ENCODE data around the gene DNM3.

DNM3 gene

GRCh38 chr1:172384656-172385055, 543.4 kb downstream of the DNM3 start:
- peaks cover 10% of the 10 kb centered on the region for H3K4me1 ChIP-seq (ENCODE audit: low read length)
- no peaks in the 10 kb centered on the region for H3K36me3 ChIP-seq (replicated peaks; ENCODE audit: insufficient read depth, low read length)
- peaks cover 28% of the 10 kb centered on the region for H3K27me3 ChIP-seq (replicated peaks; ENCODE audit: insufficient read depth, low read length)
- H3K27ac ChIP-seq (ENCODE audit: low read length), result no peak overlapping the region
- DNase-seq, result no peak
- H2AFZ ChIP-seq (ENCODE audit: low read length), result no peak overlapping the region
- no peak overlapping the region for H3K9ac ChIP-seq (ENCODE audit: low read length)
- H3F3A ChIP-seq (ENCODE audit: insufficient read depth, low read length), result 0 out of 2 replicates have a peak, but pooled peaks cover 4% of the 10 kb centered on the region
- H3K4me3 ChIP-seq (ENCODE audit: low read length), result no peak overlapping the region
- H3K79me2 ChIP-seq (ENCODE audit: low read length), result no peaks in the 10 kb centered on the region
- H3K4me2 ChIP-seq (ENCODE audit: low read depth, low read length), result no peak overlapping the region
- H3K9me2 ChIP-seq (replicated peaks; ENCODE audit: insufficient read depth, low read length), result no peaks in the 10 kb centered on the region
- no peaks in the 10 kb centered on the region for H4K20me1 ChIP-seq (ENCODE audit: insufficient read depth, low read length)
- TF ChIP-seq EZH2 (optimal IDR thresholded peaks at IDR 0.05; ENCODE audit: low read depth, low read length), result no peak
- no peak for TF ChIP-seq CTCF (IDR thresholded peaks at IDR 0.05; ENCODE audit: low read length)
- TF ChIP-seq EZH2phosphoT487 (IDR thresholded peaks at IDR 0.05; ENCODE audit: low read length), result no peak
- no peaks in the 10 kb centered on the region for H3K9me3 ChIP-seq (replicated peaks; ENCODE audit: insufficient read depth, low read length)

- Histone ChIP-seq H3K4me3 (ENCODE audit: low read length) (no peak overlapping the region), H4K20me1 (ENCODE audit: insufficient read depth, low read length) (no peaks in the 10 kb centered on the region), H3K9me2 (replicated peaks; ENCODE audit: insufficient read depth, low read length) (no peaks in the 10 kb centered on the region), H3K9me3 (replicated peaks; ENCODE audit: insufficient read depth, low read length) (no peaks in the 10 kb centered on the region), H3K36me3 (replicated peaks; ENCODE audit: insufficient read depth, low read length) (no peaks in the 10 kb centered on the region), H3K4me2 (ENCODE audit: low read depth, low read length) (no peak overlapping the region), H3K27ac (ENCODE audit: low read length) (no peak overlapping the region), H3K9ac (ENCODE audit: low read length) (no peak overlapping the region), H3K4me1 (ENCODE audit: low read length) (peaks cover 11% of the 10 kb centered on the region), H3F3A (ENCODE audit: insufficient read depth, low read length) (peaks cover 3% of the 10 kb centered on the region; the same call in 1 of the 2 replicates), H3K27me3 (replicated peaks; ENCODE audit: insufficient read depth, low read length) (peaks cover 41% of the 10 kb centered on the region), H2AFZ (ENCODE audit: low read length) (no peak overlapping the region), H3K79me2 (ENCODE audit: low read length) (no peaks in the 10 kb centered on the region)
- DNase-seq, result no peak
- TF ChIP-seq EZH2 (optimal IDR thresholded peaks at IDR 0.05; ENCODE audit: low read depth, low read length), result no peak
- TF ChIP-seq CTCF (IDR thresholded peaks at IDR 0.05; ENCODE audit: low read length), result no peak
- TF ChIP-seq EZH2phosphoT487 (IDR thresholded peaks at IDR 0.05; ENCODE audit: low read length), result no peak
Measured at GRCh38 chr1:172386046-172386445, 544.7 kb downstream of the DNM3 start.

- no peak overlapping the region for H3K4me2 ChIP-seq (ENCODE audit: low read depth, low read length)
- no peak overlapping the region for H3K27ac ChIP-seq (ENCODE audit: low read length)
- H4K20me1 ChIP-seq (ENCODE audit: insufficient read depth, low read length), result no peaks in the 10 kb centered on the region
- no peak overlapping the region for H3K4me3 ChIP-seq (ENCODE audit: low read length)
- H3K9ac ChIP-seq (ENCODE audit: low read length), result no peak overlapping the region
- no peaks in the 10 kb centered on the region for H3K9me3 ChIP-seq (replicated peaks; ENCODE audit: insufficient read depth, low read length)
- peaks cover 57% of the 10 kb centered on the region for H3K27me3 ChIP-seq (replicated peaks; ENCODE audit: insufficient read depth, low read length)
- H3K9me2 ChIP-seq (replicated peaks; ENCODE audit: insufficient read depth, low read length), result no peaks in the 10 kb centered on the region
- no peak overlapping the region for H2AFZ ChIP-seq (ENCODE audit: low read length)
- H3K79me2 ChIP-seq (ENCODE audit: low read length), result no peaks in the 10 kb centered on the region
- H3F3A ChIP-seq (ENCODE audit: insufficient read depth, low read length), result peaks cover 3% of the 10 kb centered on the region; the same call in 1 of the 2 replicates
- no peaks in the 10 kb centered on the region for H3K36me3 ChIP-seq (replicated peaks; ENCODE audit: insufficient read depth, low read length)
- no peak for DNase-seq
- no peak for TF ChIP-seq EZH2 (optimal IDR thresholded peaks at IDR 0.05; ENCODE audit: low read depth, low read length)
- no peak for TF ChIP-seq CTCF (IDR thresholded peaks at IDR 0.05; ENCODE audit: low read length)
- TF ChIP-seq EZH2phosphoT487 (IDR thresholded peaks at IDR 0.05; ENCODE audit: low read length), result no peak
- peaks cover 13% of the 10 kb centered on the region for H3K4me1 ChIP-seq (ENCODE audit: low read length)
Measured at GRCh38 chr1:172388490-172388889, 547.2 kb downstream of the DNM3 start.
